IMR-90 (cell line): ENCODE data around the gene OXA1L.

Experiments
- CTCF ChIP-seq: conservative IDR thresholded peaks from 2 replicates; pipeline ENCODE4 v1.5.1; 2012; ENCODE audit warnings: mild to moderate bottlenecking, low read depth, low read length, improper control_type of control experiment
- POLR2A ChIP-seq: IDR thresholded peaks from 2 replicates; pipeline ENCODE4 v1.6.1; 2012; ENCODE audit warnings: mild to moderate bottlenecking, low read depth, low read length
- SMC3 ChIP-seq: fragments of 150-350 bp; IDR thresholded peaks from 2 replicates; pipeline ENCODE4 v1.6.1; 2016; ENCODE audit warnings: low read depth, mild to moderate bottlenecking, antibody characterized with exemption, low read length, moderate library complexity

- no peak for TF ChIP-seq CTCF
- TF ChIP-seq SMC3: no peak
- TF ChIP-seq POLR2A: no peak
Measured at GRCh38 chr14:22761734-22762133, 4.8 kb upstream of the OXA1L start.
